HEK293 (cell line): Measurements from ENCODE around the gene UCHL1.

Experiments used
- CTCF ChIA-PET: fragments of 350-600 bp; formaldehyde crosslinking; extraction: SDS; loops from one replicate; lab custom pipeline; 2021; ENCODE audit warnings: antibody characterized with exemption; lab: Yijun Ruan, JAX
- POLR2A ChIA-PET: fragments of 300-600 bp; formaldehyde crosslinking; extraction: SDS; loops from one replicate; lab custom pipeline; 2020; ENCODE audit warnings: antibody characterized with exemption, inconsistent platforms; lab: Yijun Ruan, JAX
- H3K27ac ChIP-seq: fragments of 200-500 bp; sonication (Bioruptor generic); 2 replicates; pipeline ENCODE4 v1.5.1; 2014; ENCODE audit warnings: low read depth, low read length, control low read depth, inconsistent platforms; ENCODE audit errors: extremely low read depth
- H3K36me3 ChIP-seq, 2 experiments: fragments of 200-500 bp in 1 of 2; sonication (Bioruptor generic) in 1 of 2; 1 replicate in 1 of 2; 2 replicates in 1 of 2; pipeline ENCODE4 v1.5.1; 2014 to 2017; ENCODE audit warnings: inconsistent platforms in 2 of 2, low read length in 2 of 2; ENCODE audit not compliant: control insufficient read depth in 2 of 2, insufficient read depth in 1 of 2
- H3K4me1 ChIP-seq: fragments of 200-500 bp; sonication (Bioruptor generic); 2 replicates; pipeline ENCODE4 v1.5.1; 2014; ENCODE audit warnings: mild to moderate bottlenecking, low read length, inconsistent platforms; ENCODE audit not compliant: control insufficient read depth, insufficient read depth
- H3K4me3 ChIP-seq: 2 replicates; pipeline ENCODE4 v1.5.1; 2011; ENCODE audit warnings: low read depth, mild to moderate bottlenecking, control low read depth, low read length, moderate library complexity
- H3K9me3 ChIP-seq: fragments of 200-500 bp; sonication (Bioruptor generic); 2 replicates; pipeline ENCODE4 v1.5.1; 2014; ENCODE audit warnings: low read depth, low read length, inconsistent platforms; ENCODE audit not compliant: control insufficient read depth, insufficient read depth
- KLF10 ChIP-seq: fragments of 450-650 bp; IDR thresholded peaks from 2 replicates; pipeline ENCODE4 v1.5.1; 2018; ENCODE audit warnings: missing biosample characterization, mild to moderate bottlenecking, missing genetic modification characterization
- REST ChIP-seq: fragments of 450-650 bp; formaldehyde crosslinking; IDR thresholded peaks from 2 replicates; pipeline ENCODE4 v1.5.1; 2016; ENCODE audit warnings: missing biosample characterization, missing genetic modification characterization
- YY1 ChIP-seq: fragments of 450-650 bp; formaldehyde crosslinking; IDR thresholded peaks from 2 replicates; pipeline ENCODE4 v1.5.1; 2018; ENCODE audit warnings: missing biosample characterization, missing genetic modification characterization
- ZBTB21 ChIP-seq: fragments of 450-650 bp; formaldehyde crosslinking; IDR thresholded peaks from 2 replicates; pipeline ENCODE4 v1.5.1; 2017; ENCODE audit warnings: missing biosample characterization, missing genetic modification characterization
- ZFHX2 ChIP-seq: fragments of 450-650 bp; formaldehyde crosslinking; conservative IDR thresholded peaks from 2 replicates; pipeline ENCODE4 v1.5.1; 2016; ENCODE audit warnings: missing biosample characterization, missing genetic modification characterization
- ZNF2 ChIP-seq: fragments of 450-650 bp; formaldehyde crosslinking; IDR thresholded peaks from 2 replicates; pipeline ENCODE4 v1.5.1; 2016; ENCODE audit warnings: missing biosample characterization, missing genetic modification characterization
- ZNF292 ChIP-seq: fragments of 450-650 bp; formaldehyde crosslinking; IDR thresholded peaks from 2 replicates; pipeline ENCODE4 v1.5.1; 2016; ENCODE audit warnings: low read depth, missing biosample characterization, missing genetic modification characterization, borderline replicate concordance
- ZNF335 ChIP-seq: fragments of 450-650 bp; formaldehyde crosslinking; conservative IDR thresholded peaks from 2 replicates; pipeline ENCODE4 v1.5.1; 2016; ENCODE audit warnings: missing biosample characterization, missing genetic modification characterization
- ZNF391 ChIP-seq: fragments of 450-650 bp; formaldehyde crosslinking; IDR thresholded peaks from 2 replicates; pipeline ENCODE4 v1.5.1; 2016; ENCODE audit warnings: low read depth, missing biosample characterization, missing genetic modification characterization, borderline replicate concordance
- ZNF518A ChIP-seq: fragments of 450-650 bp; formaldehyde crosslinking; conservative IDR thresholded peaks from 2 replicates; pipeline ENCODE4 v1.5.1; 2016; ENCODE audit warnings: low read depth, missing biosample characterization, missing genetic modification characterization
- ZNF558 ChIP-seq: fragments of 450-650 bp; formaldehyde crosslinking; IDR thresholded peaks from 2 replicates; pipeline ENCODE4 v1.5.1; 2016; ENCODE audit warnings: missing biosample characterization, missing genetic modification characterization
- ZNF580 ChIP-seq: fragments of 450-650 bp; formaldehyde crosslinking; IDR thresholded peaks from 2 replicates; pipeline ENCODE4 v1.5.1; 2016; ENCODE audit warnings: missing biosample characterization, missing genetic modification characterization
- ZNF660 ChIP-seq: fragments of 450-650 bp; IDR thresholded peaks from 2 replicates; pipeline ENCODE4 v1.5.1; 2018; ENCODE audit warnings: missing biosample characterization, mild to moderate bottlenecking, missing genetic modification characterization
- ZNF664 ChIP-seq: fragments of 450-650 bp; formaldehyde crosslinking; IDR thresholded peaks from 2 replicates; pipeline ENCODE4 v1.5.1; 2016; ENCODE audit warnings: missing biosample characterization, missing genetic modification characterization
- ZNF692 ChIP-seq: fragments of 450-650 bp; formaldehyde crosslinking; IDR thresholded peaks from 2 replicates; pipeline ENCODE4 v1.5.1; 2016; ENCODE audit warnings: missing biosample characterization, missing genetic modification characterization
- ZSCAN23 ChIP-seq: fragments of 450-650 bp; formaldehyde crosslinking; IDR thresholded peaks from 2 replicates; pipeline ENCODE4 v1.5.1; 2016; ENCODE audit warnings: missing biosample characterization, missing genetic modification characterization
- TF ChIP-seq, protein P1 (sequence below): fragments of 450-650 bp; IDR thresholded peaks from 2 replicates; pipeline ENCODE4 v1.5.1; 2018; ENCODE audit warnings: missing biosample characterization, mild to moderate bottlenecking, missing genetic modification characterization
- TF ChIP-seq, protein P2 (sequence below): fragments of 450-650 bp; formaldehyde crosslinking; IDR thresholded peaks from 2 replicates; pipeline ENCODE4 v1.5.1; 2016; ENCODE audit warnings: missing biosample characterization, missing genetic modification characterization
- TF ChIP-seq, protein P3 (sequence below): fragments of 450-650 bp; formaldehyde crosslinking; IDR thresholded peaks from 2 replicates; pipeline ENCODE4 v1.5.1; 2016; ENCODE audit warnings: missing biosample characterization, missing genetic modification characterization

Gene UCHL1

GRCh38 chr4:41256740-41257256, at the start of gene UCHL1:
Gene UCHL1, plus strand, starts transcription at chr4:41256928. Its CDS starts 49 bp downstream, at chr4:41256977.
- Histone ChIP-seq H3K4me1 (no peaks in the 10 kb centered on the region), H3K36me3 (peaks cover 5 to 41% of the 10 kb centered on the region in 2 experiments), H3K27ac (peak within 1 kb of the TSS; percentile 86), H3K4me3 (peak within 1 kb of the TSS; percentile 50), H3K9me3 (no peaks in the 10 kb centered on the region)
- ChIA-PET POLR2A (interaction anchor here (0.6 to 2.4 kb wide), 19 partner anchors 11 to 734 kb away, joined by 3 to 25 read pairs (median 4); partner anchors contain the start of genes APBB2 and SLC30A9), CTCF (interaction anchor here (0.7 to 1.3 kb wide), 3 partner anchors 9 to 43 kb away, joined by 3 read pairs; partner anchors contain the start of gene APBB2)
- TF ChIP-seq ZFHX2 (tag by site-specific recombination) (peak; percentile 95), ZNF664 (no peak), YY1 (tag by site-specific recombination) (no peak), REST (no peak), KLF10 (0 out of 2 replicates have a peak, but pooled peaks have one; percentile 13), ZNF660 (tag by site-specific recombination) (peak; percentile 82), ZNF335 (tag by site-specific recombination) (peak; percentile 31), ZNF580 (tag by site-specific recombination) (peak; percentile 46; the same call in 1 of the 2 replicates), ZSCAN23 (0 out of 2 replicates have a peak, but pooled peaks have one; percentile 29), ZNF558 (tag by site-specific recombination) (0 out of 2 replicates have a peak, but pooled peaks have one; percentile 41), ZNF292 (tag by site-specific recombination) (no peak), ZBTB21 (tag by site-specific recombination) (0 out of 2 replicates have a peak, but pooled peaks have one; percentile 27), ZNF518A (tag by site-specific recombination) (0 out of 2 replicates have a peak, but pooled peaks have one; percentile 26), ZNF391 (tag by site-specific recombination) (0 out of 2 replicates have a peak, but pooled peaks have one; percentile 73), ZNF692 (tag by site-specific recombination) (no peak; the same call in 1 of the 2 replicates), ZNF2 (peak; percentile 77; the same call in 1 of the 2 replicates)
- TF ChIP-seq, protein P1, sequence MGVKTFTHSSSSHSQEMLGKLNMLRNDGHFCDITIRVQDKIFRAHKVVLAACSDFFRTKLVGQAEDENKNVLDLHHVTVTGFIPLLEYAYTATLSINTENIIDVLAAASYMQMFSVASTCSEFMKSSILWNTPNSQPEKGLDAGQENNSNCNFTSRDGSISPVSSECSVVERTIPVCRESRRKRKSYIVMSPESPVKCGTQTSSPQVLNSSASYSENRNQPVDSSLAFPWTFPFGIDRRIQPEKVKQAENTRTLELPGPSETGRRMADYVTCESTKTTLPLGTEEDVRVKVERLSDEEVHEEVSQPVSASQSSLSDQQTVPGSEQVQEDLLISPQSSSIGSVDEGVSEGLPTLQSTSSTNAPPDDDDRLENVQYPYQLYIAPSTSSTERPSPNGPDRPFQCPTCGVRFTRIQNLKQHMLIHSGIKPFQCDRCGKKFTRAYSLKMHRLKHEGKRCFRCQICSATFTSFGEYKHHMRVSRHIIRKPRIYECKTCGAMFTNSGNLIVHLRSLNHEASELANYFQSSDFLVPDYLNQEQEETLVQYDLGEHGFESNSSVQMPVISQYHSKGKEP (tag by site-specific recombination) = peak; percentile 41; the same call in 1 of the 2 replicates
- TF ChIP-seq, protein P2, sequence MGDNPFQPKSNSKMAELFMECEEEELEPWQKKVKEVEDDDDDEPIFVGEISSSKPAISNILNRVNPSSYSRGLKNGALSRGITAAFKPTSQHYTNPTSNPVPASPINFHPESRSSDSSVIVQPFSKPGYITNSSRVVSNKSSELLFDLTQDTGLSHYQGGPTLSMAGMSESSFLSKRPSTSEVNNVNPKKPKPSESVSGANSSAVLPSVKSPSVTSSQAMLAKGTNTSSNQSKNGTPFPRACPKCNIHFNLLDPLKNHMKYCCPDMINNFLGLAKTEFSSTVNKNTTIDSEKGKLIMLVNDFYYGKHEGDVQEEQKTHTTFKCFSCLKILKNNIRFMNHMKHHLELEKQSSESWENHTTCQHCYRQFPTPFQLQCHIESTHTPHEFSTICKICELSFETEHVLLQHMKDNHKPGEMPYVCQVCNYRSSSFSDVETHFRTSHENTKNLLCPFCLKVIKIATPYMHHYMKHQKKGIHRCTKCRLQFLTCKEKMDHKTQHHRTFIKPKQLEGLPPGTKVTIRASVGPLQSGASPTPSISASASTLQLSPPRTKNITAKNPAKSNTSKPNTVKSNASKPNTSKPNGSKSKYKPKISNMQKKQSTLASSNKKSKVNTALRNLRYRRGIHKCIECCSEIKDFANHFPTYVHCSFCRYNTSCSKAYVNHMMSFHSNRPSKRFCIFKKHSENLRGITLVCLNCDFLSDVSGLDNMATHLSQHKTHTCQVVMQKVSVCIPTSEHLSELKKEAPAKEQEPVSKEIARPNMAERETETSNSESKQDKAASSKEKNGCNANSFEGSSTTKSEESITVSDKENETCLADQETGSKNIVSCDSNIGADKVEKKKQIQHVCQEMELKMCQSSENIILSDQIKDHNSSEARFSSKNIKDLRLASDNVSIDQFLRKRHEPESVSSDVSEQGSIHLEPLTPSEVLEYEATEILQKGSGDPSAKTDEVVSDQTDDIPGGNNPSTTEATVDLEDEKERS (tag by site-specific recombination) = no peak
- TF ChIP-seq, protein P3, sequence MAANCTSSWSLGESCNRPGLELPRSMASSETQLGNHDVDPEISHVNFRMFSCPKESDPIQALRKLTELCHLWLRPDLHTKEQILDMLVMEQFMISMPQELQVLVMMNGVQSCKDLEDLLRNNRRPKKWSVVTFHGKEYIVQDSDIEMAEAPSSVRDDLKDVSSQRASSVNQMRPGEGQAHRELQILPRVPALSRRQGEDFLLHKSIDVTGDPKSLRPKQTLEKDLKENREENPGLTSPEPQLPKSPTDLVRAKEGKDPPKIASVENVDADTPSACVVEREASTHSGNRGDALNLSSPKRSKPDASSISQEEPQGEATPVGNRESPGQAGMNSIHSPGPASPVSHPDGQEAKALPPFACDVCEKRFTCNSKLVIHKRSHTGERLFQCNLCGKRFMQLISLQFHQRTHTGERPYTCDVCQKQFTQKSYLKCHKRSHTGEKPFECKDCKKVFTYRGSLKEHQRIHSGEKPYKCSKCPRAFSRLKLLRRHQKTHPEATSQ (tag by site-specific recombination) = 0 out of 2 replicates have a peak, but pooled peaks have one; percentile 16
